SK-N-MC (cell line): Measurements from ENCODE around the gene GGT1.
"Not testable (repeated sequence)": the region's sequence is repeated elsewhere in the genome, so short reads cannot be mapped to it uniquely, and the experiment has no call there.

Experiments
- DNase-seq: peaks from one replicate; pipeline ENCODE4 v3.0.0-alpha.2; 2011; ENCODE audit warnings: low read depth, low spot score
- H3K27ac ChIP-seq: fragments of 200-600 bp; sonication (generic); 2 replicates; pipeline ENCODE4 v1.5.1; 2016; ENCODE audit warnings: mixed run types
- H3K36me3 ChIP-seq: fragments of 200-600 bp; sonication (generic); 2 replicates; pipeline ENCODE4 v1.6.1; 2017; ENCODE audit warnings: antibody characterized with exemption, low read length, mixed read lengths; ENCODE audit not compliant: insufficient read depth
- H3K4me3 ChIP-seq: fragments of 200-600 bp; sonication (generic); 2 replicates; pipeline ENCODE4 v1.5.1; 2016
- H3K9ac ChIP-seq: fragments of 200-600 bp; sonication (generic); 2 replicates; pipeline ENCODE4 v1.8.0; 2017; ENCODE audit warnings: mixed run types, mixed read lengths; ENCODE audit not compliant: insufficient read length
- H3K9me3 ChIP-seq: fragments of 200-600 bp; sonication (generic); 2 replicates; pipeline ENCODE4 v1.6.1; 2017; ENCODE audit warnings: low read depth, mild to moderate bottlenecking, antibody characterized with exemption, low read length, moderate library complexity, mixed read lengths
- EZH2 ChIP-seq: fragments of 200-600 bp; sonication (generic); IDR thresholded peaks from one replicate; pipeline ENCODE4 v1.6.1; 2017; ENCODE audit warnings: antibody characterized with exemption
- FOXP2 ChIP-seq: optimal IDR thresholded peaks from 2 replicates; pipeline ENCODE3; 2011; ENCODE audit warnings: mild to moderate bottlenecking, moderate library complexity; ENCODE audit not compliant: insufficient read depth; ENCODE audit errors: extremely low read length, control extremely low read depth
- POLR2AphosphoS5 ChIP-seq: IDR thresholded peaks from 2 replicates; pipeline ENCODE4 v1.6.1; 2012; ENCODE audit warnings: mild to moderate bottlenecking, low read depth, low read length, borderline replicate concordance

GGT1 gene

DNA sequence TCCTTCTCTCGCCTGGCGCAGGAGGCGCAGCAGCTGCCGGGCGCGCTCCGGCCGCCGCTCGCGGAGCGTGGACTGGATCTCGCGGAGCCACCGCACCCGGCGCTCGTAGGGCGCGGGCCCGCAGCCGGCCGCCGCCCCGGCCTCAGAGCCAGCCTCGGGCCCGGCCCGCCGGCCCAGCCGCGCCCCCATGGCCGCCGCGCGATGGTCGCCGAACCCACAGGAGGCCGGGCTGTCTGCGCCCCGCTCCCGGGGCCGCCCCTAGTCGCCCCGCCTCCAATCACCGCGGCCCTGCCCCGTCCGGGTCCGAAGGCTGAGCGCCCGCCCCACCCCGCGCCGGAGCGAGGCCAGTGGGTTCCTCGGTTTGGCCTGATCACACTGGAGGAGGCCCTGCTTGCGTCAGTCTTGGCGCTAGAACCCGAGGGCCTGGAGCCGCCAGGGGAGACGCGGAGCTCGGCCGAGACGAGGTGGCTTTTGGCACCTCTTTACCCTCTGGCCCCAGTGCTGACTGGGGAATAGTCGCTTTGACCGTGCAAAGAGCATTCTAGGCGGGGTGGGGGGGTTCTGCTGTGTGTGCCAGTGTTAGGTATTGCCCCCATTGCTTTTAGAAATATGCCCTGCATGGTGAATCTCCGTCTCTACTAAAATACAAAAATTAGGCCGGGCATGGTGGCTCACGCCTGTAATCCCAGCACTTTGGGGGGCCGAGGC, 10.0 kb upstream of the GGT1 start, which contains the start of gene LRRC75B:
Gene LRRC75B (minus strand): TSS at position 223 of the 708 bp plus-strand sequence. CDS start 34 bp downstream, at position 189.
- no peak within 1 kb of the TSS for H3K9ac ChIP-seq
- H3K27ac ChIP-seq: no peak within 1 kb of the TSS
- H3K4me3 ChIP-seq: no peak within 1 kb of the TSS
- no peaks in the 10 kb centered on the region for H3K36me3 ChIP-seq
- no peak for DNase-seq
- TF ChIP-seq POLR2AphosphoS5 (no peak), FOXP2 (no peak), EZH2 (no peak)
- no peaks in the 10 kb centered on the region for H3K9me3 ChIP-seq

DNA sequence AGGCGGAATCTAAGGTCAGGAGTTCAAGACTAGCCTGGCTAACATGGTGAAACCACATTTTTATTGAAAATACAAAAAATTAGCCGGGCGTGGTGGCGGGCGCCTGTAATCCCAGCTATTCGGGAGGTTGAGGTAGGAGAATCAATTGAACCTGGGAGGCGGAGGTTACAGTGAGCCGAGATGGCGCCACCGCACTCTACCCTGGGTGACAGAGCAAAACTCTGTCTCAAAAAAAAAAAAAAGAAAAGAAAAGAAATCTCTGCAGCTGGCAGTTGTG, 9.5 kb upstream of the GGT1 start:
- H3K27ac ChIP-seq, H3K9ac ChIP-seq, H3K9me3 ChIP-seq, H3K4me3 ChIP-seq, H3K36me3 ChIP-seq, DNase-seq: not testable (repeated sequence)

DNA sequence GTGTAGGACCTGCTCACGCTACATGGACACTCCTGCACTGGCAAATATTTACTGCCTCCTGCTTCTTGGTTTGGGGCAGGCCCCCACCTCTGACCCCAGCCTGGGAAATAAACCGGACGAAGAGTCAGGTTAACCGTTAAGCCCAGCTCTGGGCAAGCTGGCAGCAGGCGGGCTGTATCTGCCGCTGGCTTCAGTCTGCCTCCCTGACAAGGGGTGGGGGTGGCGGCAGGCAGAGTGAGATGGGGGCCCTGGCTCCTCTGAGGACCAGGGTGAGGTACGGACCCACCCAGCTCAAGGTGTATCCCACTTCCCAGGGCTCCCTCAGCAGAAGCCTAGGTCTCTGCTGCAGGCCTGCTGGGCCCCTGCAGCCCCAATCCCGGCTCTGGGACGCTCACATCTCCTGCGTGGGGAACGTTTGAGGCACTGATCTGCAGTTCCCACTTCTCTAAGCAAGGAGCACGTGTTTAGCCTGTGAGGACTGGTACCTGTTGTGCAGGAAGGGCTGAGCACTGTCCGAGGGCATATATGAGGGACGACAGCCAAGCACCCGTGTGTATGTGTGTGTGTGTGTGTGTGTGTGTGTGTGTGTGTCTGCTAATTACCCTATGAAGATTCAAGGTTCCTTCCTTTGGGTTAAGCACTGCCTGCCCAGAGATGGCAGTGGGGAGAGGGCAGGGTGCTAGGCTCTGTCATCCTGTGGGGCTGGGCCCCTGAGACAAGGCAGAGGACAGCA, 9.0 kb upstream of the GGT1 start:
- TF ChIP-seq EZH2: no peak
- no peak for TF ChIP-seq FOXP2
- TF ChIP-seq POLR2AphosphoS5: no peak
- H3K27ac ChIP-seq: no peak overlapping the region
- no peak overlapping the region for H3K9ac ChIP-seq
- no peaks in the 10 kb centered on the region for H3K36me3 ChIP-seq
- no peaks in the 10 kb centered on the region for H3K9me3 ChIP-seq
- H3K4me3 ChIP-seq: no peak overlapping the region
- DNase-seq: no peak

DNA sequence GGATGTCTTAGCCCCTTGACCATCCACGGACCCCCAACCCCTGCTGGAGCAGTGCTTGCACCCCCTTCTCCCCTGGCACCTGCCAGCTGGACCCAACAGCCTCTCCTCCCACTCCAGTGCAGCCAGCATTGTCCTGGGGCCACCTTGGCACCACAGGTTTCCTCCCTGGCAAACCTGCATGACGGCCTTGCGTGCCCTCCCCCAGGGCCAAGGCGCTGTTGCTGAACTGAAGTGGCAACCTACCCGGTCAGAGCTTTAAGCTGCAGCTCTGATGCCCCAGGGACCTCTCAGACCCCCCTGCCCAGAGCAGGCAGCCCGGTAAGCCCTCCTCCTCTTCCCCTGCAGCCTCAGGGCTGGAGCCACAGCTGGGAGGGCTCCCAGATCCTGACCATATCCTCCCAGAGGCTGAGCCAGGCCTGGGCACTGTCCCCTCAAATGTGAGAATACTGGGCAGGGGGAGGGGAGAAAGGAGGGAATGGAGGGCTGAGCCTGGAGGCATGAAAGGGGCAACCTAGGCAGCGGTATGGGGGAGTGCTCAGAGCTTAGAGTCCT, 8.3 kb upstream of the GGT1 start:
- TF ChIP-seq FOXP2 (no peak), EZH2 (no peak)
- Histone ChIP-seq H3K4me3 (no peak overlapping the region), H3K9ac (no peak overlapping the region), H3K36me3 (no peaks in the 10 kb centered on the region), H3K27ac (no peak overlapping the region), H3K9me3 (no peaks in the 10 kb centered on the region)
- DNase-seq: no peak

DNA sequence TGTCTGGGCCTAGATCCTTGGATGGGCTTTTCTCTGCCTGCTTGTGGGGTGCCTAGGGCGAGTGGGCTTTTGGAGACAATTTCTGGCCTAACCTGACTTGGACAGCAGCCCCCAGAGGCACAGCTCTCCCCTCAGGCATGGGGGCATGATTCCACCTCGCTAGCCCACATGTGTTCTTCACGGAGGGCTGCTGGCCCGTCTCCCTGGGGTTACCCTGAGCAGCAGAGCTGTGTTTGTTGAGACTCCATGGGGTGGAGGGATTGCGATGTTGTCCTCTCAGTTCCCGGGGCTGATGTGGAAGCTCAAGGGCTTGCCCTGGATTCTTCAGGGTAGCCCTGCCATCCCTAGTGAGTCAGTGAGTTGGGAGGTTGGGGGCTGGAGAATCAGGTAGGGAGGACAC, 7.8 kb upstream of the GGT1 start:
- Histone ChIP-seq H3K27ac (no peak overlapping the region), H3K9ac (no peak overlapping the region), H3K4me3 (no peak overlapping the region), H3K9me3 (no peaks in the 10 kb centered on the region), H3K36me3 (no peaks in the 10 kb centered on the region)
- DNase-seq: no peak
- no peak for TF ChIP-seq FOXP2
- no peak for TF ChIP-seq POLR2AphosphoS5
- no peak for TF ChIP-seq EZH2

DNA sequence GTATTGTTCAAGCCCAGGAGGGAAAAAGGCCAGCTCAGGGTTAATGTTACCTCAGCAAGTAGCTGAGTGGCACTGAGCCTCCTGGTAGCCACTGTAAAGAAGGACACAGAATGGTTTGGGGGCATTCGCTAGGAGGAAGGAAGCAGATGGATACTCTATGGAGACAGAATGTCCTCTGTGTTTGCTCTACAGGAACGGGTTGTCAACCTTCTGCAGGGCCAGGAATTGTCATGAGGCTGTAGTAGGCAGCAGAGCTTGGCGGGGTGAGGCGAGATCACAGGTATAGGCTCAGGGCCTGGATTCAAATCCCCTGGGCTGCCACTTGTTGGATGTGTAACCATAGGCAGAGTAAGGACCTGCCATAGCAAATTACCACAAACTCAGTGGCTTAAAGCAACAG, 7.1 kb upstream of the GGT1 start:
- Histone ChIP-seq H3K36me3 (no peaks in the 10 kb centered on the region), H3K9me3 (no peaks in the 10 kb centered on the region), H3K27ac (no peak overlapping the region), H3K4me3 (no peak overlapping the region), H3K9ac (no peak overlapping the region)
- TF ChIP-seq EZH2: no peak
- no peak for TF ChIP-seq FOXP2
- TF ChIP-seq POLR2AphosphoS5: no peak
- no peak for DNase-seq

DNA sequence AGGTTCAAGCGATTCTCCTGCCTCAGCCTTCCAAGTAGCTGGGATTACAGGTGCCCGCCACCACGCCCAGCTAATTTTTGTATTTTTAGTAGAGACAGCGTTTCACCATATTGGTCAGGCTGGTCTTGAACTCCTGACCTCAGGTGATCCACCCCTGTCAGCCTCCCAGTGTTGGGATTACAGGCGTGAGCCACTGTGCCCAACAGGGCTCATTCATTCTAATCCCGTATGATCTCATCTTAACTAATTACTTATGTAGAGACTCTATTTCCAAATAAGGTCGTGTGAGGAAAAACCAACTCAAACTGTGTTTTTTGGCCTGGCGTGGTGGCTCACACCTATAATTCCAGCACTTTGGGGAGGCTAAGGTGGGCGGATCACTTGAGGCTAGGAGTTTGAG, 5.9 kb upstream of the GGT1 start:
- not testable (repeated sequence) for H3K9ac ChIP-seq, H3K9me3 ChIP-seq, DNase-seq, H3K4me3 ChIP-seq, H3K36me3 ChIP-seq, H3K27ac ChIP-seq

DNA sequence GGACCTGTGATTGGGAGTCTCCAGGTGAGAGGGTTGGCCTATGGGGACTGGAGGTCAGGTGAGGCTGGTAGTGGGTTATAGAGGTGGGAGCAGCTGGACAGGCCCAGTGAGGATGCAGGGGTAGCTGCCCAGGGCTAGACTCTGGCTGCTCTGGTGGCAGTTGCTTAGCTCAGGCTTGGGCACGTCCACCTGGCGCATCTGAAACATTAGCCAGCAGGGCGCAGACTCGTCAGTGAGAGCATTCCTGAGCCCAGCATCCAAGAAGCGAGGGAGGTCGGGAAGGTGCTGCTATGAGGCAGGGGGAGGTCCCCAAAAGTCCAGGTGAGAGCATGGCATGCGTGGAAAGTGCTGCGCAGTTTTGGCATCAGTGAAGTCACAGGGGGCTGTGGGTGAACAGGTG, 3.5 kb upstream of the GGT1 start:
- TF ChIP-seq POLR2AphosphoS5: no peak
- TF ChIP-seq EZH2: no peak
- Histone ChIP-seq H3K9me3 (no peaks in the 10 kb centered on the region), H3K9ac (no peak overlapping the region), H3K27ac (no peak overlapping the region), H3K36me3 (no peaks in the 10 kb centered on the region), H3K4me3 (no peak overlapping the region)
- no peak for DNase-seq

DNA sequence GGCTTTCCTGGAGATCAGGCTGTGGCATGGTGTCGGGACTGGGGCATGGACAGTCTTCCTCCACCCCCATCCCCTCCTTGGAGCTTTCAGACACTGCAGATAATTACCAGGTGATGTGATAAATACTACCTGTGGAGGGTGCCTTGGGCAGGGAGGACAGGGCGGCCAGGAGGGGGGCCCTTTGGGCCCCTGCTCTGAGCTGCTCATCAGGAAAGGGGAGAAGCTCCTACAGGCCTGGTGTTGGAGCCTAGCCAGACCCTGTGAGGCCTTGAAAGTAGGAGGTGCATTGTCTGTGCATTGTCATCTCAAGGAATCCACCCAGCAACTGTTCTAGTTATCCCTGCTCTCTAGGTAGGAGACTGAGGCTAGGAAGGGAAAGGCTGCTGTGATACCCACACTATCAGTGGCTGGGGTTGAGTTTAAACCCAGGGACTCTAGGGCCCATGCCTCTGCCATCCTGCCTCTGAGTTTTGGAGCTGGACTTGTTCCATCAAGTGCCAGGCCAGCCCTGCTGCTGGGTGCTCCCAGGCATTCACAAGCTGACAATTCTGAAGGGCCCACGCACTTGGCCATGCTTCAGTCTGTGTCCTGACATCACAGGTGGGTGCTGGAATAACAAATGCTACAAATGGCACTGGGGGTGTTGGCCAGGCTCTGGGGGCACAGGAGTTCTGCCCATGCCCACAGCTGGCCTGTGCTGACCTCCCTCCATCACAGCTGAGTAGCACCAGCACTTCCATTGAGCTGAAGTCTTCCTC, 2.9 kb upstream of the GGT1 start:
- H3K36me3 ChIP-seq, DNase-seq, H3K4me3 ChIP-seq, H3K27ac ChIP-seq, H3K9ac ChIP-seq, H3K9me3 ChIP-seq: not testable (repeated sequence)
